H9 (cell line): ENCODE data around the gene FXYD6. TPM values are rescaled to one million over a fixed set of nuclear protein-coding genes. Genes with fewer than 3 reads are reported as not detected.

Experiments
- DNase-seq: peaks from one replicate; pipeline ENCODE4 v3.0.0-alpha.2; 2017
- H2AFZ ChIP-seq: one replicate; pipeline ENCODE4 v1.6.1; 2013; ENCODE audit warnings: mild to moderate bottlenecking, low read length, control low read depth, moderate library complexity
- H2AK5ac ChIP-seq: 2 replicates; pipeline ENCODE4 v1.6.1; 2013; ENCODE audit warnings: low read length, control low read depth, mixed read lengths; ENCODE audit not compliant: insufficient read length
- H2BK120ac ChIP-seq: one replicate; pipeline ENCODE4 v1.6.1; 2013; ENCODE audit warnings: low read depth, mild to moderate bottlenecking, low read length, control low read depth, inconsistent platforms; ENCODE audit not compliant: poor library complexity, severe bottlenecking
- H2BK12ac ChIP-seq: 2 replicates; pipeline ENCODE4 v1.6.1; 2013; ENCODE audit warnings: low read length, control low read depth, mixed read lengths, low read depth; ENCODE audit not compliant: insufficient read length
- H2BK15ac ChIP-seq: 2 replicates; pipeline ENCODE4 v1.6.1; 2013; ENCODE audit warnings: low read depth, low read length, control low read depth
- H2BK20ac ChIP-seq: one replicate; pipeline ENCODE4 v1.6.1; 2013; ENCODE audit warnings: low read depth, mild to moderate bottlenecking, low read length, control low read depth, inconsistent platforms; ENCODE audit not compliant: poor library complexity, severe bottlenecking
- H2BK5ac ChIP-seq: 2 replicates; pipeline ENCODE4 v1.6.1; 2013; ENCODE audit warnings: low read length, control low read depth, mixed read lengths; ENCODE audit not compliant: insufficient read length
- H3K14ac ChIP-seq: 2 replicates; pipeline ENCODE4 v1.6.1; 2013; ENCODE audit warnings: low read length, control low read depth; ENCODE audit not compliant: insufficient read depth
- H3K18ac ChIP-seq: 2 replicates; pipeline ENCODE4 v1.6.1; 2013; ENCODE audit warnings: low read depth, mild to moderate bottlenecking, mixed read lengths, low read length, control low read depth; ENCODE audit not compliant: insufficient read length
- H3K23ac ChIP-seq: 2 replicates; pipeline ENCODE4 v1.6.1; 2013; ENCODE audit warnings: low read length, control low read depth, mixed read lengths, low read depth; ENCODE audit not compliant: insufficient read length
- H3K23me2 ChIP-seq: 2 replicates; pipeline ENCODE4 v1.6.1; 2013; ENCODE audit warnings: low read depth, mild to moderate bottlenecking, mixed read lengths, low read length, control low read depth; ENCODE audit not compliant: insufficient read length, poor library complexity, severe bottlenecking
- H3K27ac ChIP-seq: 2 replicates; pipeline ENCODE4 v1.5.1; 2013; ENCODE audit warnings: low read length, control low read depth, mixed read lengths, low read depth; ENCODE audit not compliant: insufficient read length
- H3K27me3 ChIP-seq: 2 replicates; pipeline ENCODE4 v1.6.1; 2013; ENCODE audit warnings: low read length, control low read depth, inconsistent platforms; ENCODE audit not compliant: insufficient read depth
- H3K4ac ChIP-seq: 2 replicates; pipeline ENCODE4 v1.6.1; 2013; ENCODE audit warnings: low read depth, mild to moderate bottlenecking, control low read depth, inconsistent platforms, low read length, moderate library complexity
- H3K4me1 ChIP-seq: 2 replicates; pipeline ENCODE4 v1.6.1; 2013; ENCODE audit warnings: low read length, control low read depth, inconsistent platforms; ENCODE audit not compliant: insufficient read depth
- H3K4me2 ChIP-seq: 2 replicates; pipeline ENCODE4 v1.6.1; 2013; ENCODE audit warnings: low read length, control low read depth, mixed read lengths; ENCODE audit not compliant: insufficient read length, insufficient read depth
- H3K56ac ChIP-seq: 2 replicates; pipeline ENCODE4 v1.6.1; 2013; ENCODE audit warnings: low read depth, mild to moderate bottlenecking, mixed read lengths, low read length, control low read depth; ENCODE audit not compliant: insufficient read length
- H3K79me1 ChIP-seq: 2 replicates; pipeline ENCODE4 v1.6.1; 2013; ENCODE audit warnings: low read depth, mild to moderate bottlenecking, moderate library complexity, low read length, control low read depth, inconsistent platforms; ENCODE audit not compliant: insufficient read depth, poor library complexity, severe bottlenecking
- H3K79me2 ChIP-seq: 2 replicates; pipeline ENCODE4 v1.6.1; 2013; ENCODE audit warnings: low read length, control low read depth, inconsistent platforms; ENCODE audit not compliant: insufficient read depth
- H3K9ac ChIP-seq: 2 replicates; pipeline ENCODE4 v1.6.1; 2013; ENCODE audit warnings: low read length, control low read depth, mixed read lengths; ENCODE audit not compliant: insufficient read length; ENCODE audit errors: extremely low read depth
- H3K9me3 ChIP-seq: one replicate; pipeline ENCODE4 v1.6.1; 2013; ENCODE audit warnings: low read depth, low read length, inconsistent platforms; ENCODE audit not compliant: control insufficient read depth
- H3T11ph ChIP-seq: one replicate; pipeline ENCODE4 v1.6.1; 2013; ENCODE audit warnings: mild to moderate bottlenecking, low read length, control low read depth, inconsistent platforms
- H4K20me1 ChIP-seq: one replicate; pipeline ENCODE4 v1.6.1; 2013; ENCODE audit not compliant: control insufficient read depth, insufficient read length, insufficient read depth
- H4K5ac ChIP-seq: 2 replicates; pipeline ENCODE4 v1.6.1; 2013; ENCODE audit warnings: low read depth, mild to moderate bottlenecking, mixed read lengths, low read length, control low read depth; ENCODE audit not compliant: insufficient read length
- H4K8ac ChIP-seq: replicated peaks from 2 replicates; pipeline ENCODE4 v1.6.1; 2013; ENCODE audit warnings: low read length, control low read depth, mixed read lengths, low read depth; ENCODE audit not compliant: insufficient read length
- H4K91ac ChIP-seq: 2 replicates; pipeline ENCODE4 v1.6.1; 2013; ENCODE audit warnings: low read depth, mild to moderate bottlenecking, moderate library complexity, mixed read lengths, low read length, control low read depth; ENCODE audit not compliant: insufficient read length
- H3K27ac Mint-ChIP-seq, 3 experiments: 2 replicates in 2 of 3; 3 replicates in 1 of 3; pipeline ENCODE4 v1.8.0; 2020 to 2021; ENCODE audit warnings: mixed read lengths in 3 of 3, mild to moderate bottlenecking in 1 of 3, moderate library complexity in 1 of 3
- H3K27me3 Mint-ChIP-seq: 2 replicates; pipeline ENCODE4 v1.8.0; 2021; ENCODE audit warnings: low read depth, mild to moderate bottlenecking, moderate library complexity, mixed read lengths
- H3K36me3 Mint-ChIP-seq, 3 experiments: 2 replicates in 2 of 3; 3 replicates in 1 of 3; pipeline ENCODE4 v1.8.0; 2020 to 2021; ENCODE audit warnings: low read depth in 3 of 3, mixed read lengths in 3 of 3; ENCODE audit not compliant: insufficient read depth in 1 of 3
- H3K4me1 Mint-ChIP-seq, 2 experiments: 2 replicates each; pipeline ENCODE4 v1.8.0; 2020; ENCODE audit warnings: mixed read lengths in 2 of 2
- H3K4me3 Mint-ChIP-seq, 2 experiments: 2 replicates in 1 of 2; 3 replicates in 1 of 2; pipeline ENCODE4 v1.8.0; 2020 to 2021; ENCODE audit warnings: mild to moderate bottlenecking in 2 of 2, mixed read lengths in 2 of 2, moderate library complexity in 1 of 2
- H3K9me3 Mint-ChIP-seq, 2 experiments: 2 replicates in 1 of 2; 3 replicates in 1 of 2; pipeline ENCODE4 v1.8.0; 2020; ENCODE audit warnings: mild to moderate bottlenecking in 2 of 2, mixed read lengths in 2 of 2, moderate library complexity in 1 of 2
- CTCF ChIP-seq: fragments of 200-600 bp; sonication (generic); conservative IDR thresholded peaks from 3 replicates; pipeline ENCODE4 v1.8.0; 2021; ENCODE audit warnings: antibody characterized with exemption, mild to moderate bottlenecking
- WGBS: extraction: QIAGEN DNeasy Blood & Tissue Kit; methylation state at CpG from one replicate; pipeline ENCODE4 v1.1.7; 2013; ENCODE audit warnings: missing lambda C conversion rate, low lambda C conversion rate, mixed read lengths; ENCODE audit not compliant: insufficient read length; ENCODE audit errors: extremely low coverage; 5-methylcytosine and 5-hydroxymethylcytosine counted together
- total RNA-seq: library from RNA; stranded (reverse); gene quantifications from 2 replicates; pipeline ENCODE4 v1.2.1, GENCODE V29; 2021

FXYD6 gene
- total RNA-seq, 1 experiment from 2014 or later = 18.3 TPM

- Mint-ChIP-seq H3K27me3 (peaks cover 9% of the 10 kb centered on the region), H3K4me3 (no peak overlapping the region), H3K36me3 (no peaks in the 10 kb centered on the region), H3K27ac (no peak overlapping the region), H3K4me1 (peaks cover 18 to 34% of the 10 kb centered on the region in 2 experiments), H3K9me3 (no peaks in the 10 kb centered on the region)
- Histone ChIP-seq H3K14ac (no peak overlapping the region), H2AK5ac (no peak overlapping the region), H3K4ac (no peak overlapping the region), H2BK5ac (no peak overlapping the region), H3K56ac (no peak overlapping the region), H3K18ac (no peak overlapping the region), H4K8ac (no peak overlapping the region), H3T11ph (no peak overlapping the region), H2BK120ac (no peak overlapping the region), H3K27me3 (no peaks in the 10 kb centered on the region), H2BK12ac (no peak overlapping the region), H4K91ac (no peak overlapping the region), H4K5ac (no peak overlapping the region), H3K4me1 (no peaks in the 10 kb centered on the region; the same call in 1 of the 2 replicates), H3K23ac (no peak overlapping the region), H3K4me2 (no peak overlapping the region), H3K9ac (no peak overlapping the region), H3K79me2 (no peaks in the 10 kb centered on the region), H3K23me2 (no peaks in the 10 kb centered on the region), H4K20me1 (no peaks in the 10 kb centered on the region), H3K27ac (no peak overlapping the region), H3K79me1 (no peaks in the 10 kb centered on the region), H2BK20ac (no peak overlapping the region), H3K9me3 (no peaks in the 10 kb centered on the region), H2BK15ac (no peak overlapping the region), H2AFZ (no peak overlapping the region)
- no peak for TF ChIP-seq CTCF
- DNase-seq = peak; percentile 17
- WGBS = no CpG with 5 or more reads among the region's 7 CpGs
Measured at GRCh38 chr11:117829369-117829725, 47.1 kb downstream of the FXYD6 start.
